OCI-LY7 (cell line): Measurements from ENCODE around the gene PNPT1.

Source experiments
- CTCF ChIP-seq: fragments of 200-600 bp; sonication (generic); conservative IDR thresholded peaks from 2 replicates; pipeline ENCODE4 v1.5.1; 2014; ENCODE audit warnings: mild to moderate bottlenecking, antibody characterized with exemption, low read length, moderate library complexity, mixed read lengths
- EZH2phosphoT487 ChIP-seq: fragments of 200-600 bp; sonication (generic); IDR thresholded peaks from 2 replicates; pipeline ENCODE4 v1.6.1; 2018; ENCODE audit warnings: low read depth, borderline replicate concordance, mild to moderate bottlenecking, mixed run types, antibody characterized with exemption, low read length, moderate library complexity, mixed read lengths

GRCh38 chr2:55712477-55713060, 18.9 kb upstream of the PNPT1 start:
- no peak for TF ChIP-seq CTCF
- no peak for TF ChIP-seq EZH2phosphoT487
